ENCODE results near the gene SON. TPM values are rescaled to one million over a fixed set of nuclear protein-coding genes. Genes with fewer than 3 reads are reported as not detected.
"Not testable (repeated sequence)": the region's sequence is repeated elsewhere in the genome, so short reads cannot be mapped to it uniquely, and the experiment has no call there.

The SON gene
- total RNA-seq, 1 experiment from 2014 or later, result 183 TPM

DNA sequence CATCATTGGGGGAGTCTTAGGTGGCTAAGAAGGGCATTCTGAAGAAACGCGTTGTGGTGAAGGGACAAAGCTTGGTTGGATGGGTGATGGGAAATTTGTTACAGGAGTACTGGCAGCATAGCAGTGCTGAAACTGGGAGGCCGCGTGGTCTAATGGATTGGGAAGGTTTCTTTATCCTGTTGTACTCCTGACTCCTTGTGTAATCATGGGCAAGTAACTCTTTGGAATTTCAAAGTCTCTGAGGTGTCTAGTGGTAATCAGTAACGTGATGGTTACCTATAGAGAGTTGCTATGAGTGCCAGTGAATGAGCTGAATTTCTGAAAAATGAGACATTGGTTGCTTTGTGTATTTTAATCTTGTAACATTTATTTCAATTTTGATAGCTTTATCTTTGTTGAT is 27.2 kb downstream of the SON start:
- POLR2A ChIA-PET, result no interaction called here
- no peaks in the 10 kb centered on the region; the same call in 1 of the 2 replicates for H3K4me1 ChIP-seq (ENCODE audit: control insufficient read depth, insufficient read depth, low read length)
- CTCF ChIA-PET, result interaction anchor here (0.6 kb wide), 1 partner anchor 49 kb away, joined by 3 read pairs; no protein-coding TSS in a partner anchor
- no peak overlapping the region for H3K4me3 ChIP-seq (ENCODE audit: low read depth in 2 of 2, low read length in 2 of 2)
- DNase-seq (ENCODE audit: low read depth, low spot score) (no peak), ATAC-seq (no peak)
- no peaks in the 10 kb centered on the region for H3K9me3 ChIP-seq (ENCODE audit: control insufficient read depth, insufficient read depth, low read depth, low read length)
- intact Hi-C loops (cut with micrococcal nuclease; ENCODE audit: unreplicated experiment), result no loop called here
- peaks cover 59% of the 10 kb centered on the region for H3K36me3 ChIP-seq (ENCODE audit: control insufficient read depth, insufficient read depth, low read length)
- no peak overlapping the region for H3K27ac ChIP-seq (ENCODE audit: low read length)
- no TSS peak for BruUV-seq (replicated peaks)
- in situ Hi-C loops (cut with HindIII; ENCODE audit: low pct_unique_long_range_greater_than_20kb, low sequenced_read_pairs), result no loop called here
- no peak for TF ChIP-seq POLR2AphosphoS5 (IDR thresholded peaks at IDR 0.05; ENCODE audit: low read depth, low read length)
- no peak for TF ChIP-seq TCF7L2 (IDR thresholded peaks at IDR 0.05; ENCODE audit: low read depth, low read length)
- TF ChIP-seq CTCF (IDR thresholded peaks at IDR 0.05), result no peak
- no peak for TF ChIP-seq SIN3A (IDR thresholded peaks at IDR 0.05; ENCODE audit: borderline replicate concordance, insufficient read depth, low read depth, low read length)
- no peak for TF ChIP-seq REST (IDR thresholded peaks at IDR 0.05; ENCODE audit: insufficient read depth in 1 of 2, low read depth in 2 of 2, low read length in 1 of 2)
- H3K27me3 ChIP-seq (ENCODE audit: control insufficient read depth, insufficient read depth, low read length), result no peaks in the 10 kb centered on the region

- no peak overlapping the region for H3K27ac ChIP-seq (ENCODE audit: low read length)
- ATAC-seq, result no peak
- TF ChIP-seq SIN3A (IDR thresholded peaks at IDR 0.05; ENCODE audit: borderline replicate concordance, insufficient read depth, low read depth, low read length) (no peak), POLR2AphosphoS5 (IDR thresholded peaks at IDR 0.05; ENCODE audit: low read depth, low read length) (no peak), REST (IDR thresholded peaks at IDR 0.05; ENCODE audit: insufficient read depth in 1 of 2, low read depth in 2 of 2, low read length in 1 of 2) (no peak), CTCF (IDR thresholded peaks at IDR 0.05) (no peak), TCF7L2 (IDR thresholded peaks at IDR 0.05; ENCODE audit: low read depth, low read length) (no peak)
- in situ Hi-C loops (cut with HindIII; ENCODE audit: low pct_unique_long_range_greater_than_20kb, low sequenced_read_pairs), result no loop called here
- H3K9me3 ChIP-seq (ENCODE audit: control insufficient read depth, insufficient read depth, low read depth, low read length), result no peaks in the 10 kb centered on the region
- intact Hi-C loops (cut with micrococcal nuclease; ENCODE audit: unreplicated experiment), result no loop called here
- no peak overlapping the region for H3K4me3 ChIP-seq (ENCODE audit: low read depth in 2 of 2, low read length in 2 of 2)
- no peak for DNase-seq (ENCODE audit: low read depth, low spot score)
- H3K4me1 ChIP-seq (ENCODE audit: control insufficient read depth, insufficient read depth, low read length), result no peaks in the 10 kb centered on the region; the same call in 1 of the 2 replicates
- ChIA-PET CTCF (no interaction called here), POLR2A (no interaction called here)
- BruUV-seq (replicated peaks), result no TSS peak
- H3K36me3 ChIP-seq (ENCODE audit: control insufficient read depth, insufficient read depth, low read length), result peaks cover 43% of the 10 kb centered on the region
- no peaks in the 10 kb centered on the region for H3K27me3 ChIP-seq (ENCODE audit: control insufficient read depth, insufficient read depth, low read length)
These were observed 29.5 kb downstream of the SON start for GRCh38 chr21:33572350-33572749.

GRCh38 chr21:33576741-33577141 is 33.9 kb downstream of the SON start:
- intact Hi-C loops (cut with micrococcal nuclease; ENCODE audit: unreplicated experiment); H3K4me1 ChIP-seq (ENCODE audit: control insufficient read depth, insufficient read depth, low read length); DNase-seq (ENCODE audit: low read depth, low spot score); H3K9me3 ChIP-seq (ENCODE audit: control insufficient read depth, insufficient read depth, low read depth, low read length); H3K27me3 ChIP-seq (ENCODE audit: control insufficient read depth, insufficient read depth, low read length); POLR2A ChIA-PET; in situ Hi-C loops (cut with HindIII; ENCODE audit: low pct_unique_long_range_greater_than_20kb, low sequenced_read_pairs); H3K27ac ChIP-seq (ENCODE audit: low read length); H3K4me3 ChIP-seq (ENCODE audit: low read depth in 2 of 2, low read length in 2 of 2): not testable (repeated sequence)
- CTCF ChIA-PET, result interaction anchor here (0.7 kb wide), 1 partner anchor 18 kb away, joined by 6 read pairs; no protein-coding TSS in a partner anchor
- peak; percentile 62; the same call in 1 of the 2 replicates for ATAC-seq
- peaks cover 35% of the 10 kb centered on the region for H3K36me3 ChIP-seq (ENCODE audit: control insufficient read depth, insufficient read depth, low read length)
- TSS peak; percentile 54 for BruUV-seq (replicated peaks)
